ENCODE data around the gene SEMA3G.

The SEMA3G gene

GRCh38 chr3:52444860-52445793 lies at the start of gene SEMA3G:
TSS of gene SEMA3G (minus strand) at chr3:52445103. CDS start at chr3:52445027, 76 bp downstream.
- H3K27me3 ChIP-seq (ENCODE audit: insufficient read depth, low read length): 0 out of 2 replicates have a peak, but pooled peaks cover 7% of the 10 kb centered on the region
- H3K4me3 ChIP-seq (ENCODE audit: low read length): peak within 1 kb of the TSS; percentile 40; the same call in 1 of the 2 replicates
- no peaks in the 10 kb centered on the region for H3K36me3 ChIP-seq (ENCODE audit: insufficient read depth, low read depth, low read length)
- H3K4me1 ChIP-seq (ENCODE audit: insufficient read depth, low read length): peaks cover 4% of the 10 kb centered on the region
- H3K9me3 ChIP-seq (ENCODE audit: insufficient read depth, low read depth, low read length): no peaks in the 10 kb centered on the region
- no peak within 1 kb of the TSS for H3K9ac ChIP-seq (ENCODE audit: low read depth, low read length)
- H3K27ac ChIP-seq (ENCODE audit: low read length): no peak within 1 kb of the TSS

- H3K27ac ChIP-seq (ENCODE audit: low read length): no peak overlapping the region
- H3K9ac ChIP-seq (ENCODE audit: low read depth, low read length): no peak overlapping the region
- no peaks in the 10 kb centered on the region for H3K9me3 ChIP-seq (ENCODE audit: insufficient read depth, low read depth, low read length)
- no peak overlapping the region for H3K4me3 ChIP-seq (ENCODE audit: low read length)
- no peaks in the 10 kb centered on the region for H3K27me3 ChIP-seq (ENCODE audit: insufficient read depth, low read length)
- H3K36me3 ChIP-seq (ENCODE audit: insufficient read depth, low read depth, low read length): peaks cover 36% of the 10 kb centered on the region
- H3K4me1 ChIP-seq (ENCODE audit: insufficient read depth, low read length): no peaks in the 10 kb centered on the region
These were observed 49.5 kb upstream of the SEMA3G start for GRCh38 chr3:52494445-52494844.

DNA sequence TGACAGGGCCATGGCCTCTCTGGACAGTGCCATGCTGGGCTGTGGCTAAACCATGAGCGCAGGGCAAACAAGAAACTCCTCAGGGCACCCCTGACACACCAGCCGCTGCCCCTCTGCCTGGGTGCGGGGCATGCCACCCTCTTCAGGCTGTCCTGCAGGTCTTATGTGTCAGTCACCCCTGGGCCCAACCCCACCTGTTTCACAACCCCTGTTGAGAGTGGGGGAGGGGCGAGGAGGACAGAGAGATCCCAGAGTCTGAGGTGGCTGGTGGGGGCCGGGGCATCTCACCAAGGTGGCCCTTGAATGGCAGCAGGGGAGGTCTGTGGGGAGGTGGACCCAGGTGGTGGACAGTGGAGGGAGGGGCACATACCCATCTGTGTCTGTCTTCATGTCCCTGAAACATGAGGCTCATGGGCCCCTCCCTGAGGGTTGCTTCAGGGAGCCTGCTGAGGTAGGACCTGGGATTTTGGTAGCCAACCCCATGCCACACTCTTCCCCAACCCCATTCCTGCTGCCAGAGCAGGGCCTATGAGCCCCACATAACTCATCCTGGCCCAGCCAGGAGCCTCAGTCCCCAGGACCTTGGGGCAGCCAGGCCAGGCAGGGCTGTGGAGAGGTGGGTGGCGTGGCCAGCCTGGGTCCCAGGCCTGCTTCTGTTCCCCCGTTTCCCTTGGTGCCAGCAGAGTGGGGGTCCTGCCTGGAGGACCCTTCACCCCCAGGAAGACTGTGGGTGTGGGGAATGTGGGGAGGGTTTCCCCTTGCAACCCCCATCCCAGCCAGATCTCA lies 48.5 kb upstream of the SEMA3G start:
- Histone ChIP-seq H3K9ac (ENCODE audit: low read depth, low read length) (no peak overlapping the region), H3K4me3 (ENCODE audit: low read length) (no peak overlapping the region), H3K27ac (ENCODE audit: low read length) (no peak overlapping the region), H3K9me3 (ENCODE audit: insufficient read depth, low read depth, low read length) (no peaks in the 10 kb centered on the region), H3K4me1 (ENCODE audit: insufficient read depth, low read length) (no peaks in the 10 kb centered on the region), H3K36me3 (ENCODE audit: insufficient read depth, low read depth, low read length) (peaks cover 45% of the 10 kb centered on the region), H3K27me3 (ENCODE audit: insufficient read depth, low read length) (no peaks in the 10 kb centered on the region)

GRCh38 chr3:52492059-52492458 lies 47.2 kb upstream of the SEMA3G start:
- peaks cover 57% of the 10 kb centered on the region for H3K36me3 ChIP-seq (ENCODE audit: insufficient read depth, low read depth, low read length)
- H3K9me3 ChIP-seq (ENCODE audit: insufficient read depth, low read depth, low read length): no peaks in the 10 kb centered on the region
- no peak overlapping the region for H3K9ac ChIP-seq (ENCODE audit: low read depth, low read length)
- H3K27ac ChIP-seq (ENCODE audit: low read length): no peak overlapping the region
- no peaks in the 10 kb centered on the region for H3K27me3 ChIP-seq (ENCODE audit: insufficient read depth, low read length)
- H3K4me3 ChIP-seq (ENCODE audit: low read length): no peak overlapping the region
- no peaks in the 10 kb centered on the region for H3K4me1 ChIP-seq (ENCODE audit: insufficient read depth, low read length)

DNA sequence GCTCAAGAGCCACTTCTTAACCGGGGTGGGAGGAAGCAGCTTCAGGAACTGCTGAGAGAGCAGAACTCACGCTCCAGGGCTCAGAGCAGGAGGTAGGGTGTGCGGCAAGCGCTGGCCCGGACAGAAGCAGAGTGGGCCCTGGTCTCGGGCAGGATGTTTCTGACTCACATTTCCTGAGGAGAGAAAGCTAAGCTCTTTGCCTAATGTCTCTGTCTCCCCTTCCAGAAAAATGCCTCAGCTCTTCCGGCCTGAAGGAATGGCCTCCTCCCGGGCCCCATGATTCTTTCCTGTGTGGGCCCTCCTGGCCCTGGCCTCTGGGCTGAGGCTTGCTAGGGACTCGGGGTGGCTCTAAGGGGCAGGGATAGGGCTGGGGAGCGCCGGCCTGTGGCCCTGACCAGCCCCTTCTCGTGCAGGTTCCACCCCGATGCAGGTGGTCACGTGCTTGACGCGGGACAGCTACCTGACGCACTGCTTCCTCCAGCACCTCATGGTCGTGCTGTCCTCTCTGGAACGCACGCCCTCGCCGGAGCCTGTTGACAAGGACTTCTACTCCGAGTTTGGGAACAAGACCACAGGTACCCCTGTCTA lies 46.1 kb upstream of the SEMA3G start:
- peaks cover 67% of the 10 kb centered on the region for H3K36me3 ChIP-seq (ENCODE audit: insufficient read depth, low read depth, low read length)
- H3K9ac ChIP-seq (ENCODE audit: low read depth, low read length): no peak overlapping the region
- H3K4me1 ChIP-seq (ENCODE audit: insufficient read depth, low read length): no peaks in the 10 kb centered on the region
- H3K27me3 ChIP-seq (ENCODE audit: insufficient read depth, low read length): no peaks in the 10 kb centered on the region
- no peak overlapping the region for H3K4me3 ChIP-seq (ENCODE audit: low read length)
- H3K27ac ChIP-seq (ENCODE audit: low read length): no peak overlapping the region
- no peaks in the 10 kb centered on the region for H3K9me3 ChIP-seq (ENCODE audit: insufficient read depth, low read depth, low read length)

DNA sequence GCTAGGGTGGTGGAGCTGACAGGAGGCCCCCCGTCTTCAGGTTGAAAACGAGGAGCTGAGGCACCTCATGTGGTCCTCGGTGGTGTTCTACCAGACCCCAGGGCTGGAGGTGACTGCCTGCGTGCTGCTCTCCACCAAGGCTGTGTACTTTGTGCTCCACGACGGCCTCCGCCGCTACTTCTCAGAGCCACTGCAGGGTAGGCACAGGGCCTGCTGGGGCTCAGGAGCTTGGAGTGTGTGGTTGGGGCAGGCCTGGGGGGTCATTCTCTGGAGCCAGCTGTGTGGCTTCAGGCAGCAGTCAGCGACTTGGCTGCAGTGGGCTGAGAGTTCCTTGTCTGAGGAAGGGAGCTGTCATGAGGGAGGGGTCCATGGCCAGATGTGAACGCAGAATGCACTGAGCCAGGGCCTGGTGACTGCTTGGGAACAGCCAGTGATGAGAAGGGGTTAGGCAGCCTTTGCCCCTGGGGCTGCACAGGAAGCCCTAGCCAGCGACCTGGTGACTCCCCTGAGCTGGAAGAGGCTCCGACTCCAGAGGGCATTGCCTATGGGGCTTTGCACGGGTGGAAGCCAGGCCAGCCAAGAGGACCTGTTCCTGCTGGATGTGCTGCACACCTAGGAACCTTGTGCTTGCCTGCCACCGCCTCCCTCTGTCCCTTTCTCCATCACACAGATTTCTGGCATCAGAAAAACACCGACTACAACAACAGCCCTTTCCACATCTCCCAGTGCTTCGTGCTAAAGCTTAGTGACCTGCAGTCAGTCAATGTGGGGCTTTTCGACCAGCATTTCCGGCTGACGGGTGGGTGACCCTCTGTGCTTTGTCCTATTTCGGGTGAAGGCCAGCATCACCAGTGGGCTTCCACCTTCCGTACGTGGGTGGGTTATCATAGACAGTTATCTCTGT lies 45.4 kb upstream of the SEMA3G start:
- Histone ChIP-seq H3K9me3 (ENCODE audit: insufficient read depth, low read depth, low read length) (no peaks in the 10 kb centered on the region), H3K4me1 (ENCODE audit: insufficient read depth, low read length) (no peaks in the 10 kb centered on the region), H3K36me3 (ENCODE audit: insufficient read depth, low read depth, low read length) (peaks cover 74% of the 10 kb centered on the region), H3K9ac (ENCODE audit: low read depth, low read length) (no peak overlapping the region), H3K27ac (ENCODE audit: low read length) (no peak overlapping the region), H3K27me3 (ENCODE audit: insufficient read depth, low read length) (no peaks in the 10 kb centered on the region), H3K4me3 (ENCODE audit: low read length) (no peak overlapping the region)

GRCh38 chr3:52489453-52489852 lies 44.5 kb upstream of the SEMA3G start:
- Histone ChIP-seq H3K36me3 (ENCODE audit: insufficient read depth, low read depth, low read length) (peaks cover 83% of the 10 kb centered on the region), H3K4me3 (ENCODE audit: low read length) (no peak overlapping the region), H3K9me3 (ENCODE audit: insufficient read depth, low read depth, low read length) (no peaks in the 10 kb centered on the region), H3K27ac (ENCODE audit: low read length) (no peak overlapping the region), H3K4me1 (ENCODE audit: insufficient read depth, low read length) (no peaks in the 10 kb centered on the region), H3K27me3 (ENCODE audit: insufficient read depth, low read length) (no peaks in the 10 kb centered on the region), H3K9ac (ENCODE audit: low read depth, low read length) (no peak overlapping the region)

- Histone ChIP-seq H3K4me3 (ENCODE audit: low read length) (no peak overlapping the region), H3K36me3 (ENCODE audit: insufficient read depth, low read depth, low read length) (peaks cover 83% of the 10 kb centered on the region), H3K9ac (ENCODE audit: low read depth, low read length) (no peak overlapping the region), H3K27ac (ENCODE audit: low read length) (no peak overlapping the region), H3K27me3 (ENCODE audit: insufficient read depth, low read length) (no peaks in the 10 kb centered on the region), H3K9me3 (ENCODE audit: insufficient read depth, low read depth, low read length) (no peaks in the 10 kb centered on the region), H3K4me1 (ENCODE audit: insufficient read depth, low read length) (no peaks in the 10 kb centered on the region)
These were observed 43.8 kb upstream of the SEMA3G start for GRCh38 chr3:52488746-52489145.

DNA sequence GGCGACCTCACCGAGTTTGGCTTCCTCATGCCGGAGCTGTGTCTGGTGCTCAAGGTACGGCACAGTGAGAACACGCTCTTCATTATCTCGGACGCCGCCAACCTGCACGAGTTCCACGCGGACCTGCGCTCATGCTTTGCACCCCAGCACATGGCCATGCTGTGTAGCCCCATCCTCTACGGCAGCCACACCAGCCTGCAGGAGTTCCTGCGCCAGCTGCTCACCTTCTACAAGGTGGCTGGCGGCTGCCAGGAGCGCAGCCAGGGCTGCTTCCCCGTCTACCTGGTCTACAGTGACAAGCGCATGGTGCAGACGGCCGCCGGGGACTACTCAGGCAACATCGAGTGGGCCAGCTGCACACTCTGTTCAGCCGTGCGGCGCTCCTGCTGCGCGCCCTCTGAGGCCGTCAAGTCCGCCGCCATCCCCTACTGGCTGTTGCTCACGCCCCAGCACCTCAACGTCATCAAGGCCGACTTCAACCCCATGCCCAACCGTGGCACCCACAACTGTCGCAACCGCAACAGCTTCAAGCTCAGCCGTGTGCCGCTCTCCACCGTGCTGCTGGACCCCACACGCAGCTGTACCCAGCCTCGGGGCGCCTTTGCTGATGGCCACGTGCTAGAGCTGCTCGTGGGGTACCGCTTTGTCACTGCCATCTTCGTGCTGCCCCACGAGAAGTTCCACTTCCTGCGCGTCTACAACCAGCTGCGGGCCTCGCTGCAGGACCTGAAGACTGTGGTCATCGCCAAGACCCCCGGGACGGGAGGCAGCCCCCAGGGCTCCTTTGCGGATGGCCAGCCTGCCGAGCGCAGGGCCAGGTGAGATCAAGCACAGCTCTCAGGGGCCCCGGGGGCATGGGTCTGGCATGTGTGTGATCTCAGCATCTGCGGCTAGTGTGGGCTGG lies 43.1 kb upstream of the SEMA3G start:
- Histone ChIP-seq H3K36me3 (ENCODE audit: insufficient read depth, low read depth, low read length) (peaks cover 84% of the 10 kb centered on the region), H3K9ac (ENCODE audit: low read depth, low read length) (no peak overlapping the region), H3K9me3 (ENCODE audit: insufficient read depth, low read depth, low read length) (no peaks in the 10 kb centered on the region), H3K27me3 (ENCODE audit: insufficient read depth, low read length) (no peaks in the 10 kb centered on the region), H3K27ac (ENCODE audit: low read length) (no peak overlapping the region), H3K4me1 (ENCODE audit: insufficient read depth, low read length) (no peaks in the 10 kb centered on the region), H3K4me3 (ENCODE audit: low read length) (no peak overlapping the region)

- no peaks in the 10 kb centered on the region for H3K4me1 ChIP-seq (ENCODE audit: insufficient read depth, low read length)
- no peaks in the 10 kb centered on the region for H3K9me3 ChIP-seq (ENCODE audit: insufficient read depth, low read depth, low read length)
- H3K27me3 ChIP-seq (ENCODE audit: insufficient read depth, low read length): no peaks in the 10 kb centered on the region
- no peak overlapping the region for H3K4me3 ChIP-seq (ENCODE audit: low read length)
- H3K36me3 ChIP-seq (ENCODE audit: insufficient read depth, low read depth, low read length): peaks cover 84% of the 10 kb centered on the region
- no peak overlapping the region for H3K27ac ChIP-seq (ENCODE audit: low read length)
- H3K9ac ChIP-seq (ENCODE audit: low read depth, low read length): no peak overlapping the region
These were observed 42.3 kb upstream of the SEMA3G start for GRCh38 chr3:52487050-52487787.
